Measurements from ENCODE around the gene APLP2.
"Not testable (repeated sequence)": the region's sequence is repeated elsewhere in the genome, so short reads cannot be mapped to it uniquely, and the experiment has no call there.

APLP2 gene

DNA sequence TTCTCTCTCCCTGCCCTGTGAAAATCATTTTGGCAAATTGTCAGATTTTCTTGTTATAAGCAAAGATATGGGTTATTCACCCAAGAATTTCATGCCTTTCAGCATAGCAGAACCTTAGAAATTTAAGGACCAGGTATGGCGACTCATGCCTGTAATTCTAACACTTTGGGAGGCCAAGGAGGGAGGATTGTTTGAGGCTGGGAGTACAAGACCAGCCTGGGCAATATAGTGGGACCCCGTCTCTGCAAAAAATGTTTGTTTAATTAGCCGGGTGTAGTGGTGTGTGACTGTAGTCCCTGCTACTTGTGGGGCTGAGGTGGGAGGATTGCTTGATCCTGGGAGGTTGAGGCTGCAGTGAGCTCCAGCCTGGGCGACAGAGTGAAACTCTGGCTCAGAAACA is 27.6 kb downstream of the APLP2 start:
- TF ChIP-seq, protein P1, sequence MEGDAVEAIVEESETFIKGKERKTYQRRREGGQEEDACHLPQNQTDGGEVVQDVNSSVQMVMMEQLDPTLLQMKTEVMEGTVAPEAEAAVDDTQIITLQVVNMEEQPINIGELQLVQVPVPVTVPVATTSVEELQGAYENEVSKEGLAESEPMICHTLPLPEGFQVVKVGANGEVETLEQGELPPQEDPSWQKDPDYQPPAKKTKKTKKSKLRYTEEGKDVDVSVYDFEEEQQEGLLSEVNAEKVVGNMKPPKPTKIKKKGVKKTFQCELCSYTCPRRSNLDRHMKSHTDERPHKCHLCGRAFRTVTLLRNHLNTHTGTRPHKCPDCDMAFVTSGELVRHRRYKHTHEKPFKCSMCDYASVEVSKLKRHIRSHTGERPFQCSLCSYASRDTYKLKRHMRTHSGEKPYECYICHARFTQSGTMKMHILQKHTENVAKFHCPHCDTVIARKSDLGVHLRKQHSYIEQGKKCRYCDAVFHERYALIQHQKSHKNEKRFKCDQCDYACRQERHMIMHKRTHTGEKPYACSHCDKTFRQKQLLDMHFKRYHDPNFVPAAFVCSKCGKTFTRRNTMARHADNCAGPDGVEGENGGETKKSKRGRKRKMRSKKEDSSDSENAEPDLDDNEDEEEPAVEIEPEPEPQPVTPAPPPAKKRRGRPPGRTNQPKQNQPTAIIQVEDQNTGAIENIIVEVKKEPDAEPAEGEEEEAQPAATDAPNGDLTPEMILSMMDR (conservative IDR thresholded peaks at IDR 0.05) = no peak
- no peak for TF ChIP-seq ZFX (IDR thresholded peaks at IDR 0.05)
- H3K27ac ChIP-seq = no peak overlapping the region

DNA sequence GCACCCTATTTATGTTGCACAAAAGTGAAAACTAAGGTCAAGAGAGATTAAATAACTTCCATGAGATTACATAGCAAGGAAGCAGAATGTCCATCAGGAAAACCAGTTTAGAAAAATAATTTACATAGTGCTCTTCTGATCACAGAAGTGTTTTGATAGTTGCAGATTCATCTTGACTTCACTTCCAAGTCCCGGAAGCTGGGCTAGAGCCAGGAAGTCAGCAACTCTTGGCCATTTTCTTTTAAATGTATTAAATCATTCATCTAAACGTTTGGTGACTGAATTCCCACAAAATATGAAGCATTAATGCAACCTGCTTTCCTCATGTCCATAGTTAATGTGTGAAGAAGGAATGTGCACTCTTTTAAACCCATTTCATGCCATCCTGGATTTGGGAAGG is 29.7 kb downstream of the APLP2 start:
- TF ChIP-seq, protein P1 (conservative IDR thresholded peaks at IDR 0.05) = no peak
- TF ChIP-seq ZFX (IDR thresholded peaks at IDR 0.05) = no peak
- H3K27ac ChIP-seq = peak overlapping the region; percentile 35; the same call in 1 of the 2 replicates

DNA sequence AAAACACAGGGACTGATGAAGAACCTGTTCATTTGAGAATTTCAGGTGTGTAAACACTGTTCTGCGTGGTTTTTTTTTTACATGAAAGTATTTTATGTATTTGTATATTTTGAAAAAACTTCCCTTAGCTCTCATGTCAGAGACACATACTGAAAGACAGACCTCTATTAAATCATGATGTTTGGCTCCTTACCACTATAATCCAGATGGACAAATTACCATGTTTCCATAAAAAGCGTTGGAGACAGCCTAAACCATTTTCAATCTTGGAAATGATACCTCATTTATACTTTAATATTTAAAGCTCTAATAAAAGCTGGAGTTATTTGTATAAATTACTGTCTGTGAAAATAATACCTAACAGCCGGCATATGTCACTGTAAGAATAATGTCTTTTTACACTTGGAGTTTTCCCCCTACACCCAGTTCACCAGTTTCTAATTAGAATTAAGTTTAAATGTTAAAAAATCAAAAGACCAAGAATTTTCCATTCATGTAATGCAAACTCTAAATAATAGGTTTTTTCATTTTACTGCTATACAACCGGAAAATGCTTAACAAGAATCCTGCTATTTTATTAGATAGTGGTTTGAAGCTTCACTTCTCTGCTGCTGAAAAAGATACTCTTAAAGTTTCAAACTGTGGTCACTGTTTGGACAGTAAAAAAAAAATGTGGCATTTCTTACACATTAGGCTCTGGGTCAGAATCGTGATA is 30.8 kb downstream of the APLP2 start:
- TF ChIP-seq, protein P1 (conservative IDR thresholded peaks at IDR 0.05) = no peak
- no peak for TF ChIP-seq ZFX (IDR thresholded peaks at IDR 0.05)
- H3K27ac ChIP-seq = peak overlapping the region; percentile 88

DNA sequence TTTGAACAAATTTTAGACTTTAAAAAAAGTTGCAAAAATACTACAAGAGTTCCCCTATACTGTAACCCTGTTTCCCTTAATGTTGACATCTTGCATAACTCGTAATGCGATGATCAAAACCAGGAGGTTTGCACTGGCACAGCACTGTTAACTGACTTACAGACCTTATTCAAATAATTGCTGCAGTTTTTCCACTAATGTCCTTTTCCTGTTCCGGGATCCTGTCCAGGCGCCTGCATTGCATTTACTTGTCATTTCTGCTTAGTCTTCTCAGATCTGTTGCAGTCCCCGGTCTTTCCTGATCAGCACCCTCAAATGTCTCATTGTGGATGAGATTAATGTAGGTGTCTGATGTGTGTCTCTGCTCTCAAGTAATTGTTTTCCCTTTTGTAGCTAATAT is 32.0 kb downstream of the APLP2 start:
- H3K27ac ChIP-seq = peak overlapping the region; percentile 88
- TF ChIP-seq, protein P1 (conservative IDR thresholded peaks at IDR 0.05) = no peak
- no peak for TF ChIP-seq ZFX (IDR thresholded peaks at IDR 0.05)

DNA sequence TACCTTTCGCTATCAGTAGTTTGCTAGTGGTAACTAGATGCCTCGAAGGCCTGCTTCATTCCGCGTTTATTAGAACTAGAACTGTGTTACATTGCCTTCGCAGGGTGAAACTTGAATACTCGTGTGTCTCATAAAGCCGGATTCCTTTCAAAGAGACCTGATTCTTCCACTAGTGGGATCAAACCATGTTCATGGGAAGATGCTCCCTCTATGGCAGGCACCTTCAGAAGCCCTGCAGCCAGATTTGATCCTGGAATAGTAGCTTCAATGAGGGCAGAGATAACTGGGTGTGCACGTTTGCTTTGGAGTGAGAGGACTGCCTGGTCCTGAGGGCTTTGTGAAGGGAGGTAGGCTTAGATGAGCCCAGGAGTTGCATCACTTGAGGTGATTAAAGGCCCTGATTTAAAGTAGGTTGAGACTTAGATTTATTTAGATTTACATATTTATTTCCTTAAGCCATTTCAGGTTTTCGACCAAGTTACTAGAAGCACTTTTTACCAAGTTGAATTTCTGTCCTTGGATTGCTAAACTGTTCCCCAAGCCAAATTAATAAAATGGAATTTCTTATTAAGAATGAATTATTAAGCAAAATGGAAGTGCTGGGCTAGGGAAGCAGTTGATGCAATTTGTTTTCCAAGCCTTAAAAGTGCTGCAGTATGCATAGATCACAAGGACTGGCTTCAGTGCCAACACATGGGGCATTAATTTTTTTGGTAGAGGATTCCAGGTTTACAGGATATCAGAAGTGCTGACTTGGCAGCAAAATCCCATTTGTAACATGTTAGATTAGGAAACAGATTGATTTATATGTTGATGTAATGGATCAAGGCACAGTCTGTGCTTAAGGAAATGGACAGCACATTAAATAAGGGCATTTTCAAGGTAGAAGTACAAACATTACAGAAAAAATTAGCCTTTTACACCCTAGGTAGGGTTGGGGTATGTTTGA is 32.9 kb downstream of the APLP2 start:
- TF ChIP-seq ZFX (IDR thresholded peaks at IDR 0.05) = no peak
- TF ChIP-seq, protein P1 (conservative IDR thresholded peaks at IDR 0.05) = no peak
- H3K27ac ChIP-seq = peak overlapping the region; percentile 88

DNA sequence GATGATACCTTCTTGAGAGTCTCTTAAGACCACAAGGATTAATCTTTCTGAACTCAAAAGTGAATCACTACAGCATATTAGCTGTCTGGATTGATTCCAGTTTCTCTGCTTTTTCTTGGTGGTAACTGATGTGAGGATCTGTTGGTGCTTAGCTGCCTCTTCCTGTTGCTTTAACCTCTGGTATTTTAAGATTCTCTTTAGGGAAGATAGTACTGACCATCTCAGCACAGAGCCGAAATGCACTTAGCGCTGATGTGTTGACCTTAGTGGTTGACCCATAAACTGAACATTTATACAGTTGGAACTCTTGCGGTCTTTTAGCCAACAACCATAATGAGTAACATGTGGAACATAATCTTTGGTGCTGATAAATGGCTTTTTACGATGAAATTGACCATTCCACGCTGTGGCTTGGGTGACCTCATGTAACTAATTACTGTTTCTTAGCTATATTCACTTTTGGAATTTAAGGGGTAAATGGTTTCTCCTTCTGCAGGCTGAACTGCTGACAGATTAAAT is 33.7 kb downstream of the APLP2 start:
- peak overlapping the region; percentile 39; the same call in 1 of the 2 replicates for H3K27ac ChIP-seq
- no peak for TF ChIP-seq ZFX (IDR thresholded peaks at IDR 0.05)
- TF ChIP-seq, protein P1 (conservative IDR thresholded peaks at IDR 0.05) = no peak

DNA sequence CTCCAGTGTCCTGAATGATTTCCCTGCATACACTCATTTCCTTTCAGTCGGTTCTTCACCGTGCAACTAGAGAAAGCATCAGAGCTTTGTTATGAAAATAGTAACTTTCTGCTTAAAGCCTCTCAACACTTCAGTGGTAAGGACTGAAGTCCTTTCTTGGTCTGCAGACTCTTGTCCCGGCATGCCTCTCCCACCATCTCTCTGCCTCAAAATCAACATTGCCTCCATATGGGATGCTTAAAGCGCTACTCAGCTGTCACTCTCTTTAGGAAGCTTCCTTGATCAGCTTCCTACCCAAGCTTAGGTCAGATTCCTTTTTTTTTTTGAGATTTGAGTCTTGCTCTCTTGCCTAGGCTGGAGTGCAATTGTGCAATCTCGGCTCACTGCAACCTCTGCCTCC is 36.7 kb downstream of the APLP2 start:
- TF ChIP-seq ZFX (IDR thresholded peaks at IDR 0.05) = no peak
- TF ChIP-seq, protein P1 (conservative IDR thresholded peaks at IDR 0.05) = no peak
- H3K27ac ChIP-seq = no peak overlapping the region

DNA sequence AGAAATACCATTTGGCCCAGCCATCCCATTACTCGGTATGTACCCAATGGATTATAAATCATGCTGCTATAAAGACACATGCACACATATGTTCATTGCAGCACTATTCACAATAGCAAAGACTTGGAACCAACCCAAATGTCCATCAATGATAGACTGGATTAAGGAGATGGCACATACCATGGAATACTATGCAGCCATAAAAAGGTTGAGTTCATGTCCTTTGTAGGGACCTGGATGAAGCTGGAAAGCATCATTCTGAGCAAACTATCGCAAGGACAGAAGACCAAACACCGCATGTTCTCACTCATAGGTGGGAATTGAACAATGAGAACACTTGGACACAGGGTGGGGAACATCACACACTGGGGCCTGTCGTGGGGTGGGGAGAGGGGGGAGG is 39.0 kb downstream of the APLP2 start:
- H3K27ac ChIP-seq = not testable (repeated sequence)

All from C4-2B (cell line).